NCI-H82 treated with DMSO at 0.1 percent for 48 hours (cell line): Measurements from ENCODE around the gene LAPTM5.

Experiments used
- DNase-seq: peaks from one replicate; lab custom pipeline; 2025; ENCODE audit not compliant: unreplicated experiment; lab: John Stamatoyannopoulos, UW

Gene LAPTM5

GRCh38 chr1:30718636-30719405 is 38.8 kb downstream of the LAPTM5 start:
- DNase-seq: peak; percentile 24

DNA sequence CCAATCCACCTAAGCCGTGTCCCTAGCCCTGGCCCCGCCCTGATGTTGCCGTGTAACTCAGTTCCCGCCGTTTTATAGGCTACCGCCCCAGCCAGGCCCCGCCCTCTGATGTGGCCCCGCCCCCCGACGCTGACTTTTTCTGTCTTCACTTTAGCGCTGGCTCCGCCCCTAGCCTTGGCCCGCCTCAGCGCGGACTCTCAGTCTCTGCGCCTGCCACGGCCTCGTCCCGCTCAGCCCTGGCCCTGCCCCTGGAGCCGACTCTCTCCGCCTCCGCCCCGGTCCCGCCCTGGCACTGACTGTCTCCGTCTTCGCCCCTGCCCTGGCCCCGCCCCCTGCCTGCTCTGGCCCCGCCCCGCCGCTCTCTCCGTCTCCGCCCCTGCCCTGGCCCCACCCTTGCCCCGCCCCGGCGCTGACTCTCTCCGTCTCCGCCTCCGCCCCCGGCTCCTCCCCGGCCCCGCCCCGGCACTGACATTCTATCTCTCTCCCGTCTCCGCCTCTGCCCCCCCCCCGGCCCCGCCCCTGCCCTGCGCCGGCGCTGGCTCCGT is 39.4 kb downstream of the LAPTM5 start:
- DNase-seq: peak; percentile 99

GRCh38 chr1:30716646-30717045 is 40.9 kb downstream of the LAPTM5 start:
- DNase-seq: no peak

- no peak for DNase-seq
Observed at GRCh38 chr1:30715886-30716285, 41.7 kb downstream of the LAPTM5 start.

DNA sequence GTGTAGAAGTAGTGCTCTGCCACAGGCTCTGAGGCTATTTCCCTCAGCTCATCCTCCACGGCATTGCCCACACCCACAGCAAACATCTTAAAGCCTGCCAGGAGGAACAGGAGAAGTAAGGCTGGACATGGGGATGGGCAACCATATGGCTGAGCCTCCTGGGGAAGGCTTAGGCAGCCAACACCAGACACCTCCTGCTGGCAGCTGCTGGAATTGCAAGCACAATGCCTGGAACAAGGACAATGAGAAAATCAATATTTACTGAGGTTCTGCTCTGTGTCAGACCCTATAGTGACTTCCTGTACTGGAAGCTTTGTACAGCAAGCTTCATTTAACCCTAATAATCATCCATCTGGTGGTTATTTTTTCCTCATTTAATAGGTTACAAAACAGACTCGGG is 42.4 kb downstream of the LAPTM5 start:
- DNase-seq: no peak

GRCh38 chr1:30714536-30715090 is 43.0 kb downstream of the LAPTM5 start:
- DNase-seq: no peak

GRCh38 chr1:30714025-30714424 is 43.5 kb downstream of the LAPTM5 start:
- no peak for DNase-seq

DNA sequence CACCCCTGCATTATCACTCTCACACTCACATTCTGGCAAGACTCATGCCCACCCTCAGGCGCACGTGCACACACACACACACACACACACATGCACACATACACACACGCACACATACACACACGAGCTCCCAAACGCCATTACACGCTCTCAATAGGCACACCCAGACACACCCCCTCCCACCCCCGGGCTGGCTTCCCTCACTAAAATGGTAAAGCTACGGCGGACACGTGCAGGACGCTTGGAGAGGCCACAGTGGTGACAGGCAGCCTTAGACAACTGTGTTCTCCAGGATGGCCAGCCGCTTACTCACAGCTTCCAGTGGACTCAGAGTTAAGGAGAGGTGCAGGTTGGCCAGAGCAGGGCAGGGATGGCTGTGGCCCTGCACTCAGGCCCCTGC is 44.3 kb downstream of the LAPTM5 start:
- DNase-seq: no peak

GRCh38 chr1:30712583-30712982 is 45.0 kb downstream of the LAPTM5 start:
- DNase-seq: no peak

- no peak for DNase-seq
Observed at GRCh38 chr1:30710407-30710806, 47.2 kb downstream of the LAPTM5 start.

DNA sequence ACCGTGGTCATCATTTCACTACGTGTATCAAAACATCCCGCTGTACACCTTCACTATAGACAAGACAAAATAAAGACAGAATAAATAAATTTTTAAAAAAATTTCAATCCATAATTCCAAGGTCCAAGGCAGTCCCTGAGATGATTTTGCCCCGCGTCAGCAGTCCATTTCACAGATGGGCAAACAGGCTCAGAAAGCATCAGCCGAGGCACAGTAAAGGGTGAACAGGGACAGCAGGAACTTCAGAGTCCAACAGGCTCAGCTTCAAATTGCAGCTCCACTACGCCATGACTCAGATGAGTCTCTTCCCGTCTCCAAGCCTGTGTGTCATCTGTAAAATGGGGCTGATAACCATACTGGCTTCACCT is 49.2 kb downstream of the LAPTM5 start:
- no peak for DNase-seq

DNA sequence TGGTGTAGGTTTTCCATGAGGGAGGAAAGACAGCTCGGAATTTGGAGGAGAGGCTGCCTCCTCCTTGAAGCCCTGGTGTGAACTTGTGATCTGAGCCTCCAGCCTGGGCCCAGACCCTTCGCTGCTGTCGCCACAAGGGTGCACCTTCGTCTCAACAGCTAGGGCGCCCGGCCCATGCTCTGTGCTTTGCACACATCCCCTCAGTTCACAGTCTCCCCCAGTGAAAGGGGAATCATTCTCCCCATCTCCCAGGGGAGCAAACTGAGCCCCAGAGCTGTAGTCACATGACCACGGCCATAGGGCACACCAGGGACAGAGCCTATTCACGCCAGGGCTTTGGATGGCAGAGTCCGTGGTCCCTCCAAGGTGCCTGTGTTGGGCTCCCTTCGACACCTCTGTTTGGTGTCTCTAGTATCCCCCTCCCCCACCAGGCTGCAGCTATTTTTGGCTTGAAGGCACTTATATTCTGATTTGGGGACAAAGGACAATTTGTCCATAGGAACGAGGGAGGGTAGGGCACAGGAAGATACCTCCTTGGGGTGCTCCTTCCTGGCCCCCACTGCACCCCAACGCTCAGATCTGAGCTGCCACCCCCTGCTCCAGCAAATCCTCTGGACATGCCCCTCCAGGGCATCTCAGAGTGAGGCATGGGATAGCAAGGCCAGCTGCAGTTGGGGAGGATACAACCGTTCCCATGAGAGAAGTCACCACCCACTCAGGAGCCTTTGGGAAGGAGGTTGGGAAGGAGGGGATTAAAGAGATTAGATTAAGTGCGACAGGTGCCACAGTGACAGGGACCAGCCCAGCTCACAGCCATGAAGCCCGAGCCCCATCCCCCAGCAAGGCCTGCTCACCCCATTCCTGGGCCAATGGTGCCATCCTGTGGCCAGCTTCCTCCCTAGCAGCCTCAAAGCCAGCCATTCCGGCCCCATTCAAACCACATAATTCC is 49.9 kb downstream of the LAPTM5 start:
- peak; percentile 98 for DNase-seq

DNA sequence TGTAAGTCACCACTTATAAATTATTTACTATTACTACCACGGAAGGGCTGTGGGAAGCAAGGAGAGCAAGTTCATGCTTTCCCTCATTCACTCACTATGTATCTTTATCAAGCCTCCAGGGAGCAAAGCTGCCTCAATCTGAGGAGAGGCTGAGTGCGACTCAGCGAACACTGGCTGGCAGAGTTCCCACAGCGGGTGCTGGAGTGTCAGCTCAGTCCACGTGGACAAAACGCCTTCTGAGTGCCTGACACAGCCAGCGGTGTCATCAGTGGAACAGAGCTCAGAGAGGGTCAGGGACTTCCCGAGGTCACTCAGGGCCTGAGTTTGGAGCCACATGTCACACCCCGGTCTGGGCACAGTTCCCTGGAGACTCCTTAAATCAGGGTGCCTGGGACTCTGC is 51.0 kb downstream of the LAPTM5 start:
- no peak for DNase-seq

- DNase-seq: no peak
Observed at GRCh38 chr1:30705698-30706097, 51.9 kb downstream of the LAPTM5 start.

GRCh38 chr1:30704765-30705509 is 52.6 kb downstream of the LAPTM5 start:
- no peak for DNase-seq

DNA sequence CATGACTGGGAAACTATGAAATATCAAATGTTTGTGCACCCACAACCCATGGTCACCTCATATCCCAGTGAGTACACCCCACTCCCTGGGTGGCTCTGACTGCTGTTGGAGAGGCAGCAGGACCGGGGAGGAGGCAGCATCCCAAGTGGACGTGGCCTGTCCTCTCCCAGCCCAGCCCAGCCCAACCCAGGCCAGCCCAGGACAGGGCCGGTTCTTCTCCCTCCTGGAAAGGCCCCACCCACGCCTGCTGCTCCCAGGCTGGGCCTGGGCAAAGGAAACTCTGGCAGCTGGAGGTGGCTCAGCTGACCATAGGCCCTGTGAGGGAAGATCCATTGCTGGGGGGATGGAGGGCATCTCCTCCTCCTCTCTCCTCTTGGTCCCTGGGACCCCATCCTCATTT is 53.3 kb downstream of the LAPTM5 start:
- no peak for DNase-seq

- DNase-seq: no peak
Observed at GRCh38 chr1:30702823-30703222, 54.8 kb downstream of the LAPTM5 start.

- DNase-seq: no peak
Observed at GRCh38 chr1:30701258-30701633, 56.3 kb downstream of the LAPTM5 start.

GRCh38 chr1:30700528-30701257 is 56.9 kb downstream of the LAPTM5 start:
- no peak for DNase-seq

DNA sequence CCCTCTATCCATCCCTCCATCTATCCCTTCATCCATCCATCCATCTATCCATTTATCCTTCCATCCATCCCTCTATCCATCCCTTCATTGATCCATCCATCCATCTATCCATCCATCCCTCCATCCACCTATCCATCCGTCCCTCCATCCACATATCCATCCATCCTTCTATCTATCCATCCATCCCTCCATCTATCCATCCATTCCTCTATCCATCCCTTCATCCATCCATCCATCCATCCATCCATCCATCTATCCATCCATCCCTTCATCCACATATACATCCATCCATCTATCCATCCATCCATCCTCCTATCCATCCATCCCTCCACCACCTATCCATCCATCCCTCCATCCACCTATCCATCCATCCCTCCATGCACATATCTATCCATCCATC is 57.8 kb downstream of the LAPTM5 start:
- no peak for DNase-seq
